ENCODE results near the gene CCDC190.
A peak's percentile ranks its signal among the peaks of the same experiment; 100 is the strongest.
"Not testable (repeated sequence)": the region's sequence is repeated elsewhere in the genome, so short reads cannot be mapped to it uniquely, and the experiment has no call there.

CCDC190 gene

GRCh38 chr1:162882248-162882674 lies 21.3 kb upstream of the CCDC190 start:
- no peaks in the 10 kb centered on the region for H3K9me3 ChIP-seq (ENCODE audit: insufficient read depth, low read length, severe bottlenecking)
- H2AFZ ChIP-seq (ENCODE audit: low read depth, low read length): no peak overlapping the region
- no peaks in the 10 kb centered on the region for H3K79me2 ChIP-seq (ENCODE audit: insufficient read depth, low read length)
- H4K20me1 ChIP-seq (ENCODE audit: insufficient read depth, low read length): no peaks in the 10 kb centered on the region
- TF ChIP-seq CTCF (IDR thresholded peaks at IDR 0.05; ENCODE audit: borderline replicate concordance, extremely low read depth, low read length, poor library complexity, severe bottlenecking) (no peak), EZH2 (IDR thresholded peaks at IDR 0.05; ENCODE audit: borderline replicate concordance, low read depth, low read length, severe bottlenecking) (no peak)
- ATAC-seq (ENCODE audit: insufficient read depth, low read depth) (no peak), DNase-seq (no peak)
- H3K4me1 ChIP-seq (ENCODE audit: insufficient read depth, low read length): no peaks in the 10 kb centered on the region
- no peak overlapping the region for H3K9ac ChIP-seq (ENCODE audit: low read depth, low read length)
- H3K27me3 ChIP-seq (ENCODE audit: insufficient read depth, low read length, poor library complexity): peaks cover 11% of the 10 kb centered on the region
- H3K27ac ChIP-seq (ENCODE audit: low read length): no peak overlapping the region
- H3K4me2 ChIP-seq (ENCODE audit: insufficient read depth, low read length): no peak overlapping the region
- no peaks in the 10 kb centered on the region for H3K36me3 ChIP-seq (ENCODE audit: insufficient read depth, low read length)
- no peak overlapping the region for H3K4me3 ChIP-seq (ENCODE audit: low read depth in 1 of 2, low read length in 2 of 2)

GRCh38 chr1:162881590-162881989 lies 20.6 kb upstream of the CCDC190 start:
- no peak overlapping the region for H3K4me3 ChIP-seq (ENCODE audit: low read depth in 1 of 2, low read length in 2 of 2)
- H3K4me1 ChIP-seq (ENCODE audit: insufficient read depth, low read length): no peaks in the 10 kb centered on the region
- H3K79me2 ChIP-seq (ENCODE audit: insufficient read depth, low read length): no peaks in the 10 kb centered on the region
- no peak overlapping the region for H2AFZ ChIP-seq (ENCODE audit: low read depth, low read length)
- no peak for ATAC-seq (ENCODE audit: insufficient read depth, low read depth)
- no peaks in the 10 kb centered on the region for H3K36me3 ChIP-seq (ENCODE audit: insufficient read depth, low read length)
- H3K9ac ChIP-seq (ENCODE audit: low read depth, low read length): no peak overlapping the region
- no peak for TF ChIP-seq EZH2 (IDR thresholded peaks at IDR 0.05; ENCODE audit: borderline replicate concordance, low read depth, low read length, severe bottlenecking)
- no peak for TF ChIP-seq CTCF (IDR thresholded peaks at IDR 0.05; ENCODE audit: borderline replicate concordance, extremely low read depth, low read length, poor library complexity, severe bottlenecking)
- H4K20me1 ChIP-seq (ENCODE audit: insufficient read depth, low read length): no peaks in the 10 kb centered on the region
- H3K27ac ChIP-seq (ENCODE audit: low read length): no peak overlapping the region
- DNase-seq: no peak
- H3K9me3 ChIP-seq (ENCODE audit: insufficient read depth, low read length, severe bottlenecking): no peaks in the 10 kb centered on the region
- no peak overlapping the region for H3K4me2 ChIP-seq (ENCODE audit: insufficient read depth, low read length)
- H3K27me3 ChIP-seq (ENCODE audit: insufficient read depth, low read length, poor library complexity): peaks cover 11% of the 10 kb centered on the region

- H3K36me3 ChIP-seq (ENCODE audit: insufficient read depth, low read length); DNase-seq: not testable (repeated sequence)
Observed at GRCh38 chr1:162880617-162881016, 19.6 kb upstream of the CCDC190 start.

DNA sequence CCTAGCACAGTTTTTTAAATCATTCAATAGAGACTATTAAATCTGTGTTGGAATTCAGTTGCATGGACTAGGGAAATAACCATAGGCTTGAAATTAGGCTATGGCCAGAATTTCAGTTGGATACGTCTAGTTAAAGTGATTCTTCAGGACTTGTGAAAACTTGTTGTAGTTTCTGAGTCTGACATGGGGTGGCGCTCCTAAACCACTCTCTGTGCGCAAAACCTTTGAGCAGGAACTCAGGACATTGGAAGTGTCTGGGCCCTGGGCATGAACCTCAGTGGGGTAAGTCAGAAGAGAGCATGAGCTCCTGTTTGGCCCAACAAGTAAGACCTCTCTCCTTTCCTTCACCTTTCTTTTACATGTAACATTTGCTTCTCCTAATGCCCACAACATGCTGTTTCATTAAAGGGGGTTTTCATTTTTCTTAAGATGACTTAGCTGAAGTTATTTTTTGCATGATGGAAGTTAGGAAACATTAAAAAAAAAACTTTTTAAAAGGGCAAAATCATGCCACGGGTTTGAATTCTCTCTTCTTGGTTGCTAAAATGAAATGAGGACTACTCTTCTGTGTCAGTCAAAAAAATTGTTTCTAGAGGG lies 17.1 kb upstream of the CCDC190 start:
- Histone ChIP-seq H4K20me1 (ENCODE audit: insufficient read depth, low read length) (no peaks in the 10 kb centered on the region), H3K27me3 (ENCODE audit: insufficient read depth, low read length, poor library complexity) (peaks cover 20% of the 10 kb centered on the region), H3K4me1 (ENCODE audit: insufficient read depth, low read length) (no peaks in the 10 kb centered on the region), H3K27ac (ENCODE audit: low read length) (no peak overlapping the region), H2AFZ (ENCODE audit: low read depth, low read length) (no peak overlapping the region), H3K4me2 (ENCODE audit: insufficient read depth, low read length) (no peak overlapping the region), H3K9me3 (ENCODE audit: insufficient read depth, low read length, severe bottlenecking) (no peaks in the 10 kb centered on the region), H3K36me3 (ENCODE audit: insufficient read depth, low read length) (no peaks in the 10 kb centered on the region), H3K4me3 (ENCODE audit: low read depth in 1 of 2, low read length in 2 of 2) (no peak overlapping the region), H3K79me2 (ENCODE audit: insufficient read depth, low read length) (no peaks in the 10 kb centered on the region), H3K9ac (ENCODE audit: low read depth, low read length) (no peak overlapping the region)
- peak; percentile 35 for DNase-seq
- ATAC-seq (ENCODE audit: insufficient read depth, low read depth): 0 out of 3 replicates have a peak, but pooled peaks have one; percentile 37
- TF ChIP-seq EZH2 (IDR thresholded peaks at IDR 0.05; ENCODE audit: borderline replicate concordance, low read depth, low read length, severe bottlenecking) (no peak), CTCF (IDR thresholded peaks at IDR 0.05; ENCODE audit: borderline replicate concordance, extremely low read depth, low read length, poor library complexity, severe bottlenecking) (peak; percentile 61)

More at GRCh38 chr1:162880617-162881016, 19.6 kb upstream of the CCDC190 start:
- not testable (repeated sequence) for H3K9ac ChIP-seq (ENCODE audit: low read depth, low read length); H4K20me1 ChIP-seq (ENCODE audit: insufficient read depth, low read length); H3K4me3 ChIP-seq (ENCODE audit: low read depth in 1 of 2, low read length in 2 of 2); ATAC-seq (ENCODE audit: insufficient read depth, low read depth); H2AFZ ChIP-seq (ENCODE audit: low read depth, low read length); H3K79me2 ChIP-seq (ENCODE audit: insufficient read depth, low read length); H3K4me1 ChIP-seq (ENCODE audit: insufficient read depth, low read length); H3K4me2 ChIP-seq (ENCODE audit: insufficient read depth, low read length); H3K9me3 ChIP-seq (ENCODE audit: insufficient read depth, low read length, severe bottlenecking); H3K27ac ChIP-seq (ENCODE audit: low read length)
- peaks cover 11% of the 10 kb centered on the region for H3K27me3 ChIP-seq (ENCODE audit: insufficient read depth, low read length, poor library complexity)
